ENCODE data around the gene PCMT1.

GRCh38 chr6:149825292-149825691 lies 75.8 kb downstream of the PCMT1 start:
- TF ChIP-seq, protein P1, sequence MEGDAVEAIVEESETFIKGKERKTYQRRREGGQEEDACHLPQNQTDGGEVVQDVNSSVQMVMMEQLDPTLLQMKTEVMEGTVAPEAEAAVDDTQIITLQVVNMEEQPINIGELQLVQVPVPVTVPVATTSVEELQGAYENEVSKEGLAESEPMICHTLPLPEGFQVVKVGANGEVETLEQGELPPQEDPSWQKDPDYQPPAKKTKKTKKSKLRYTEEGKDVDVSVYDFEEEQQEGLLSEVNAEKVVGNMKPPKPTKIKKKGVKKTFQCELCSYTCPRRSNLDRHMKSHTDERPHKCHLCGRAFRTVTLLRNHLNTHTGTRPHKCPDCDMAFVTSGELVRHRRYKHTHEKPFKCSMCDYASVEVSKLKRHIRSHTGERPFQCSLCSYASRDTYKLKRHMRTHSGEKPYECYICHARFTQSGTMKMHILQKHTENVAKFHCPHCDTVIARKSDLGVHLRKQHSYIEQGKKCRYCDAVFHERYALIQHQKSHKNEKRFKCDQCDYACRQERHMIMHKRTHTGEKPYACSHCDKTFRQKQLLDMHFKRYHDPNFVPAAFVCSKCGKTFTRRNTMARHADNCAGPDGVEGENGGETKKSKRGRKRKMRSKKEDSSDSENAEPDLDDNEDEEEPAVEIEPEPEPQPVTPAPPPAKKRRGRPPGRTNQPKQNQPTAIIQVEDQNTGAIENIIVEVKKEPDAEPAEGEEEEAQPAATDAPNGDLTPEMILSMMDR (IDR thresholded peaks at IDR 0.05) = no peak
- no peak for TF ChIP-seq EP300 (IDR thresholded peaks at IDR 0.05)
